Vagina (tissue), 2 donors: ENCODE results near the gene SPECC1L.

ENCODE experiments used
- CTCF ChIP-seq, 3 experiments: fragments of 450-650 bp in 2 of 3; fragments of 200-600 bp in 1 of 3; sonication (generic) in 1 of 3; IDR thresholded peaks; one replicate each; pipeline ENCODE4 v1.5.1; 2017 to 2019; ENCODE audit warnings: antibody characterized with exemption in 3 of 3, mild to moderate bottlenecking in 2 of 3, moderate library complexity in 2 of 3
- POLR2A ChIP-seq, 2 donors: fragments of 450-650 bp; IDR thresholded peaks; one replicate each; pipeline ENCODE4 v1.6.1; 2017; ENCODE audit warnings: antibody characterized with exemption in 2 of 2, mild to moderate bottlenecking in 2 of 2, moderate library complexity in 2 of 2

- no peak for TF ChIP-seq CTCF (IDR thresholded peaks at IDR 0.05)
- no peak for TF ChIP-seq POLR2A (IDR thresholded peaks at IDR 0.05)
Observed at GRCh38 chr22:24412274-24412673, 141.6 kb downstream of the SPECC1L start.
